Lower leg skin (tissue), 3 donors: ENCODE measurements around the gene SMIM33.

Experiments used
- CTCF ChIP-seq, 3 donors: fragments of 450-650 bp; IDR thresholded peaks; one replicate each; pipeline ENCODE4 v1.5.1; 2016; ENCODE audit warnings: antibody characterized with exemption in 3 of 3, mild to moderate bottlenecking in 3 of 3, moderate library complexity in 2 of 3
- POLR2A ChIP-seq, 2 donors: fragments of 450-650 bp; IDR thresholded peaks; one replicate each; pipeline ENCODE4 v1.6.1; 2016 to 2017; ENCODE audit warnings: antibody characterized with exemption in 2 of 2, mild to moderate bottlenecking in 1 of 2, moderate library complexity in 1 of 2

- no peak for TF ChIP-seq POLR2A (IDR thresholded peaks at IDR 0.05)
- TF ChIP-seq CTCF (IDR thresholded peaks at IDR 0.05) = peak in 1 of 3 donors; percentile 95
Observed at GRCh38 chr5:139517683-139518564, 47.1 kb downstream of the SMIM33 start.
